Activated CD4-positive, CD25-positive, alpha-beta regulatory T cell treated with anti-CD3 and anti-CD28 coated beads, Interleukin-2, amount 50 U/mL, for 24 hours (primary cell): ENCODE results near the gene CCP110.
A peak's percentile ranks its signal among the peaks of the same experiment; 100 is the strongest.

Experiments
- ATAC-seq, 2 donors: fragments of 150-1000 bp; cut with Tn5 transposase; one replicate each; pipeline ENCODE4 v1.10.0; 2021; ENCODE audit warnings: mild to moderate bottlenecking in 1 of 2, moderate library complexity in 1 of 2

The CCP110 gene

GRCh38 chr16:19523559-19524355 is at the start of gene CCP110:
CCP110 (plus strand) TSS chr16:19523942; CDS start chr16:19527882, 3,940 bp downstream.
- ATAC-seq = peak; percentile 91 to 92

DNA sequence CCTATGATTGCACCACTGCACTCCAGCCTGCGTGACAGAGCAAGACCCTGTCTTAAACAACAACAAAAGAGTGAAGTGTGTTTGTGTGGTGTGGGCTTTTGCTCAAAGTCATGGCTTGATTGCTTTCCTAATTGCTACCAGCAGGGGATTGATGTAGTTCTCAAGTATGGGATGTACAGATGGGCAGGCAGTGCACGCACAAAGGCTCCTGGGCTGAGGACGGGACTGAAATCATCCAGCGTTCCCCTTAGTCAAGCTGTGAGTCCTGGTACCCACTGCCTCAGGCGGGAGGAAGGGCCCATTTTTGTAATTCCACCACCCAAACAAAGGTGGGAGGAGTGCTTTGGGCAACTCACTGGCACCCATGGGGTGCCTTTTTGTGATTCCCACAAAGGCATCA is 49.1 kb upstream of the CCP110 start:
- no peak for ATAC-seq

DNA sequence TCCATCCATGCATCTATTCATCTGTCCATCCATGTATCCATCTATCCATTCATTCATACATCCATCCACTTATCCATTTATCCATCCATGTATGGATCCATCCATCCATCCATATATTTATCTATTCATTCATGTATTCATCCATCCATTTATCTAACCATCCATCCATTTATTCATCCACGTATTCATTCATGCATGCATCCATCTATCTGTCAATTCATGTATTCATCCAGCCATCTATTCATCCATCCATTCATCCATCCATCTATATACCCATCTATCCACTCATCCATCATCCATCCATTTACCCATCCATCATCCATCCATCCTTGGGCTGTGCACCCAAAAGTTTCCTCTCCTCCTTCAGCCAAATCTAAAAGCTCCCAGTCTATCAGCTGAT is 45.2 kb upstream of the CCP110 start:
- no peak for ATAC-seq

DNA sequence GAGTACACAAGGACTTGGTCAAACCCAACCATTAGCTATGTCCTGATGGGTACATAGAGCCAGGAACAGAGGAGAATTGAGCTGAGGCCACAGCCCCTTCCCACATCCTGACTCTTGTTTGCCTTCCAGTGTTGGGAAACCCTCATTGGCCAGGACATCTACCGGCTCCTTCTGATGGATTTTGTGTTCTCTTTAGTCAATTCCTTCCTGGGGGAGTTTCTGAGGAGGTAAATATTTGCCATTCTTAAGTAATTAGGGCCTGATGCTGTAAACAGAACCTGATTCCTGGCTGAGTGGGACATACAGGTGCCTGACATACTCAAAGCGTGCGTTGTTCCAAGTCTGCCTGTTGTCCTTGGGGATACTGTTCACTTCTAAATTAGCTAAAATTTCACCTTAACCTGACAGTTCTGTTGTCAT is 44.4 kb upstream of the CCP110 start:
- no peak for ATAC-seq

- ATAC-seq = no peak
Measured at GRCh38 chr16:19481296-19481695, 42.4 kb upstream of the CCP110 start.

DNA sequence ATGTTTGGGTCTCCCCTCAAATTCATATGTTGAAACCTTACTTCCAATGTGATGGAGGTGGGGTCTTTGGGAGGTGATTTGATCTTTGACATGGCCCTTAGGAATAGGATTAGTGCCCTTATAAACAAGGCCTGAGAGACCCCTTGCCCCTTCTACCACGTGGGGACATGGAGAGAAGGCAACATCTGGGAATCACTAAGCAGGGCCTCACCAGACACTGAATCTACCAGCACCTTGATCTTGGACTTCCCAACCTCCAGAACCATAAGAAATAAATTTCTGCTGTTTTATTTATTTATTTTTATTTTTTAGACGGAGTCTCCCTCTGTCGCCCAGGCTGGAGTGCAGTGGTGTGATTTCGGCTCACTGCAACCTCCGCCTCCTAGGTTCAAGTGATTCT is 42.0 kb upstream of the CCP110 start:
- no peak for ATAC-seq

DNA sequence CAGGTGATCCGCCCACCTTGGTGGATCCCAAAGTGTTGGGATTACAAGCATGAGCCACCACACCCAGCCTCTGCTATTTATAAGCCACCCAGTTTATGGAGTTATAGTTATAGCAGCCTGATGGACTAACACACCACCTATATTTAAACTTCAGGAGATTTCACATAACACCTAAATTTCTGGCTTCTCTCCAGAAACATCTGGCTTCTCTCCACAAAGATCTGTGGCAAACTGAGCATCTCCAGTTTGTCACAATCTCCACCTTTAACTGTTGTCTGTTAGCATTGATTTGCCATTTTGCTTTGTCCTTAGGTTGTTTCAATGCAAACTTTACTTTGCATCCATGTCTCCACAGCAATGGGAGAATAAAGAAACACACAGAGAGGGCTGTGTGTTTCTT is 41.5 kb upstream of the CCP110 start:
- no peak for ATAC-seq

DNA sequence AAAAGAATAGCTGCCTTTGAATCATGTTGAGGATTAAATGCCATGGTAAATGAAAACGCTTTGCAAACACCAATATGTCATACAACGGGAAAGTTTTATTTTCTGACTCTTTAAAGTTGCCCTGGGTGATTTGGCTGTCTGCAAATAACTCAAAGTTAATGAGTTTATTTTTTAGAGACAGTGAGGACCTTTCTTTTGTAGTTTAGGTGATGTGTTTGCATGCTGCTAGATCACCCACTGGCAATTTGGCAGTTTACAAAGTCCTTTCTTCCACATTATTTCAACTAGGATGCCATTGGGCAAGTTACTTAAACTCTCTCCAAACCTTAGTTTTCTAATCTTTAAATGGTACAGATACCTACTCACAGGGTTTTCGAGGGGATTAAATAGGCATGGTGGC is 39.6 kb upstream of the CCP110 start:
- ATAC-seq = no peak

DNA sequence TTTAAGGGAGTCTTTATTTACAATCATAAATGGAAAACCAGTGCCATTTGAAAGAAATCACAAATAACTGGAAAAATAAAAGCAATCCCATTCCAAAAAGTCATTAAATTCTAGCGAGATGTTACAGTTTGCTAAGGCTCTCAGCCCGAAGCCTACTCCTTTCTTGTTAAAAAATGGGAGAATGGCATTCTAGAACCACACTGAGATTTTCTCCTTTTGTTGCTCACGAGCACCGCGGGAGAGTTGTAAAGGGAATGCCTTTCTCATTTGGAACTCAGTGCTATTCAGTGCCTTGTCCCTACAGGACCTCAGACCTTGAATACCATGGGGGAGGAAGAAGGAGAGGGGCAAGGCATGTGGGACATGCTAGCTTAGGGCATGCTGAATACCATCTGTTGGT is 38.1 kb upstream of the CCP110 start:
- no peak for ATAC-seq

DNA sequence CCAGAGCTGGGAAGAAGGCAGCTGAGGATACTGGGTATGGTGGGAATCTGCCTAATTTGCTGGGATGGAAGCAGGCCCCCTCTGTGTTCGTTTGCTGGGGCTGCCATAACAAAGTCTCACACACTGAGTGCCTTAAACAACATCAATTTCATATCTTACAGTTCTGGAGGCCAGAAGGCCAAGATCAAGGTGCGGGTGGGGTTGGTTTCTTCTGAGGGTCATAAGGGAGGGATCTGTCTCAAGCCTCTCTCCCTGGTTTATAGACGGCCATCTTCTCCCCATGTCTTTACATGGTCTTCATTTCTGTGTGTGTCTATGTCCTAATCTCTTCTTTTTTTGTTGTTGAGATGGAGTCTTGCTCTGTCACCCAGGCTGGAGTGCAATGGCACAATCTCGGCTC is 37.7 kb upstream of the CCP110 start:
- ATAC-seq = no peak

DNA sequence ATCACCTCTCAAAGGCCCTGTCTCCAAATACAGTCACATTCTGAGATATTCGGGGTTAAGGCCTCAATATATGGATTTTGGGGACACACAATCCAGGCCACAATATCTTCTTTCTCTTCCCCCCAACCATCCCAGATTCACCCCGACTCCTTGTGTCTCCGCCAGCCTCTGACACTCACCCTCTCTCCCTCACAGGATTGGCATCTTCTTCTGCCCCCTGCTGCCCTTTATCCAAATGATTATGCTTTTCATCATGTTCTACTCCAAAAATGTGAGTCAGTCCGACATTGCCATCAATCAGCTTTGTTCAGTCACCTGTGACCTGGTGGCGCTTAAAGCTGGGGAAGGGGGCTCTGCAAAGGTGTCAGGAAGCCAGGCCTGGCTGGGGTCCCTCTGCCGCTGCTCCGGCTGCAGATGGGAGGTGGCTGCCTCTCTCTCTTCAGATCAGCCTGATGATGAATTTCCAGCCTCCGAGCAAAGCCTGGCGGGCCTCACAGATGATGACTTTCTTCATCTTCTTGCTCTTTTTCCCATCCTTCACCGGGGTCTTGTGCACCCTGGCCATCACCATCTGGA is 36.9 kb upstream of the CCP110 start:
- ATAC-seq = no peak

DNA sequence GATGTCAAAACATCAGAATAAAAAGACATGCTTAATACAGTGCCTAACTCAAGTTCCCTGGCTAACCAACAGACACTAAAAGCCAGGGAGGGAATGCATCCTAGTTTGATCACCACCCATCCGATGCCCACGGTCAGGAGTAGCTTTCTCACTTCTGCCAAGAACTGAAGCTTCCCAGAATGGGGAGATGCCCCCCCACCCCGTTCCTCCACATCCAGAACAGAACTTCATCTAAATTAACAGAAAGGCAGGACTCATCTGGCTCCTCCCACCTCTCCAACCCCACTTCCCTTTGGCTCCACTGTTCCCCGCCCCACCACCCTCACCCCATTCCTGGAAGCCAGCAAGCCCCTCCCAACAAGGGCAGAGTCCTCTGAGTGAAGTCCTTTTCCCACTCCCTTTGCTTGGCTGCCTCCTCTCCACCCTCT is 35.5 kb upstream of the CCP110 start:
- ATAC-seq = no peak

DNA sequence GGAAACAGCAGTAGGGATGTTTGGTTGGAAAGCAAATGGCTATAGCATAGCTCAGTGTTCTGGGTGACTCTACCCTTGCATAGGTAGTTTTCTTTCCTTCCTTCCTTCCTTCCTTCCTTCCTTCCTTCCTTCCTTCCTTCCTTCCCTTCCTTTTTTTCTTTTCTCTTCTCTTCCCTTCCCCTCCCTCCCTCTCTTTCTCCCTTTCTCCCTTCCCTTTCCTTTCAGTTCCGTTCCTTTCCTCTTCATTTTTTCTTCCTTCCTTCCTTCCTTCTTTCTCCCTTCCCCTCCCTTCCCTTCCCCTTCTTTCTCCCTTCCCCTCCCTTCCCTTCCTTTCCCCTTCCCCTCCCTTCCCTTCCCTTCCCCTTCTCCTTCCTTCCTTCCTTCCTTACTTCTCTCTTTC is 33.1 kb upstream of the CCP110 start:
- no peak for ATAC-seq

DNA sequence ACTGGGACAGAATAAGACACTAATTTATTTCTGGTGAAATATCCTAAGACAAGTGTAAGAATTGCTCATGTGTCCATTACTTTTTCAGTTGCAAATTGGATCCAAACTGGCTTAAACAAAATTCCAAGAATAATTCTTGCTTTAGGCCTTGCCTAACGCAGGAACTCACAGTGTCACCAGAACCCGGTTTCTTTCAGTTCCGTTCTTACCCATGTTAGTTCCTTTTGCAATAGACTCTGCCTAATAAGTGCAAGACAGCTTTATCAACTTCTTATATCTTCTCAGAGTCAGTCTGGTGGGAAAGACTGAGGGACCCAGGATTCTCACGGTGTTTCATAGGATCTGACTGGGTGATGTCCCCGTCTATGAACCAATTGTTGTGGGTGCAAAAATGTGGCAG is 26.6 kb upstream of the CCP110 start:
- no peak for ATAC-seq

DNA sequence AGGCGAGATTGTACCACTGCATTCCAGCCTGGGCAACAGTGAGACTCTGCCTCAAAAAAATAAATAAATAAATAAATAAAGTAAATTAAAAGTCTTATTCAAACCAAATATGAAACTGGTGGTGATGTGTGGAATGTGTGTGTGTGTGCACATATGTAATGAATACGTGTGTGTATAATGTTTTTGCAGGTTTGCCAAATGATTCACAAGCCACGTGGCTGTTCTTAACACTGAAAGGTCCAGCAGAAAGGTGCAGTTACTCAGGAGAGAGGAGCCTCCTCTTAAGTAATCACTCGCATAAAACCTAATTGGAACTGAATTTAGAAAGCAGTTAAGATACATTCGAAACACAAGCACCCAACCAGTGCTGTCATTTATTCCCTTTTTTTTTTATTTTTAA is 24.7 kb upstream of the CCP110 start:
- no peak for ATAC-seq

- no peak for ATAC-seq
Measured at GRCh38 chr16:19499481-19499880, 24.3 kb upstream of the CCP110 start.

DNA sequence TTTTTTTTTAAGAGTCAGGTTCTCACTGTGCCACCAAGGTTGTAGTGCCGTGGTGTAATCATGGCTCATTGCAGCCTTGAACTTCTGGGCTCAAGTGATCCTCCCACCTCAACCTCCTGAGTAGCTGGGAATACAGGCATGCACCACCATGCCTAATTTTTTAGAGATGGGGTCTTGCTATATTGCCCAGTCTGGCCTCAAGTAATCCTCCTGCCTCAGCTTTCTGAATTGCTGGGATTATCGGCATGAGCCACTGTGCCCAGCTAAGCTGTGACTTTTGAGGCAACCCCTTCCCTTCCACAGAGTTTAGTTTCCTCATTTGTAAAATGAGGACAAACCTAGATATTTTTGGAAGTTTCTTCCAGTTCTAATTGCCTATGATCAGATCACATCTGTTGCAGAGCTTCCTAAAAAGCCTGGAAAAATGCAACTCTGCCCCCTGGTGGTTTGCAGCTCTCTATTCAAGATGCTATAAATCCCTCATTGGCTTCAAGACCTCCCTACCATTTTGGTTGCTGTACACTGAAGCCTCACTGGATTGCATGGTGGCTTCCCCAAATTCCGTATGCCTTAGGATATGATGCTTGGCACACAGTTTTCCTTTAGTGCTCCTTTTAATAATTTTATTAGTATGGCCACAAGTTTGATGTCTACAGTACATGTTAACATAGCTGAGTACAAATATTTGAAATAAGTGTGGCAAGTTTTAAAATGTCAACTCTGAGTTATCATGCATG is 21.2 kb upstream of the CCP110 start:
- ATAC-seq = peak; percentile 38 to 55

DNA sequence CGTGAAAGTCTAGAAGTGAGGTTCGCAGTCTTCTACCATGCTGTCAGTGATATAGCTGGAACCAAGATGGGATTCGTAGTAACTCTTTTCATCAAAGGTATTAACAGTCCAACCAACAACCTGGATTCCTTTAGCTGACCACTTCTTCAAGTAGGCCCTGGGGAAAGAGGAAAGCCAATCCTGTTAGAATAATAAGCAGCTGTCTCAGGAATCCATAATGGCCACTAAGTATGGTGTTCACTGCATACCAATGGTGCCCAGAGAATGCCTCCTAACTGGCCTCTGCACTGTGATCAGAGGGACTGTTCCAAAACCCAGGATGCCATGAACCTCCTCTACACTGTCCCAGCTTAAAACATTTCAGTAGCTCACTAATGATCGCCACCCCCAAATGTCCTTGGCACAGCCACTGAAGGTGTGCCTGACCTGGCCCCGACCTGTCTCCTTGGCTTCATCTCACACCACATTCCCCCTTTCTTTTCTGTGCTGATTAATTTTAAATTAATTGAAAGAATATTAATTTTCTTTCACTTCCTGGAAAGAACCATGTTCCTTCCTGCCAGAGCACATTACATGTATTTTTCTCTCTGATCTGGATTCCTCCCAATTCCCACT is 20.2 kb upstream of the CCP110 start:
- no peak for ATAC-seq

GRCh38 chr16:19505600-19506303 is 18.0 kb upstream of the CCP110 start:
- no peak for ATAC-seq

- ATAC-seq = no peak
Measured at GRCh38 chr16:19506965-19507364, 16.8 kb upstream of the CCP110 start.

DNA sequence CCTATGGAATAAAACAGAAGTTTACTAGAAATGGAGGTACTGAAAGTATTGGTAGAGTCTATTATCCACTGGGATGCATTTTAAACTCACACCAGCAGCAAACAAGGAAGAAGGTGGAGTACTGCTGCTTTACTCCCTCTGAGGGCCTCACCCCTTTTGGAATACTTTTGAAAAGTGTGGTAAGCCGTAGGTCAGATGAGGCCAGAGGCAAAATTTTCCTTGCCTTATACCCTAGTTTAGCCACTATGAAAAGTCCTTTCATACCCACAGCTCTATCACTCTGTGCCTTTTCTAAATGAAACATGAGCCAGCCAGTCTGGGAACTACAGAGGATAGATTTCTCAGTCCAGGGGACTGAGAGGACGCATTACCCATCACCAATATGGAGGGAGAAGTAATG is 15.9 kb upstream of the CCP110 start:
- no peak for ATAC-seq

GRCh38 chr16:19512297-19512696 is 11.4 kb upstream of the CCP110 start:
- no peak for ATAC-seq
